H1 (cell line): Measurements from ENCODE around the gene VWA7. TPM values are rescaled to one million over a fixed set of nuclear protein-coding genes. Genes with fewer than 3 reads are reported as not detected.
A peak's percentile ranks its signal among the peaks of the same experiment; 100 is the strongest.

Experiments
- CTCF ChIA-PET: fragments of 300-600 bp; sonication (Branson Sonifier 250); formaldehyde crosslinking; loops from one replicate; lab custom pipeline; 2021; ENCODE audit not compliant: partially characterized antibody; lab: Charles Lee
- POLR2A ChIA-PET: fragments of 300-600 bp; sonication (Branson Sonifier 250); formaldehyde crosslinking; loops from one replicate; lab custom pipeline; 2021; ENCODE audit warnings: inconsistent platforms; ENCODE audit not compliant: partially characterized antibody; lab: Charles Lee
- DNase-seq, 2 experiments: peaks; one replicate each; pipeline versions ENCODE4 v3.0.0 to v3.0.0-alpha.2; 2010 to 2022; ENCODE audit warnings: low spot score in 2 of 2, low read depth in 1 of 2, mixed read lengths in 1 of 2
- FAIRE-seq: peaks from 2 replicates; lab custom pipeline; 2011; peaks lifted over from hg19 to GRCh38; lab: Jason Lieb, UNC
- H2AFZ ChIP-seq: 2 replicates; pipeline ENCODE4 v1.8.1; 2012; ENCODE audit warnings: low read length, inconsistent platforms
- H2AK5ac ChIP-seq: 2 replicates; pipeline ENCODE4 v1.6.1; 2013; ENCODE audit warnings: low read depth, low read length
- H2BK120ac ChIP-seq: replicated peaks from 2 replicates; pipeline ENCODE3; 2013; ENCODE audit warnings: low read depth, low read length, inconsistent platforms
- H2BK12ac ChIP-seq: 2 replicates; pipeline ENCODE4 v1.6.1; 2013; ENCODE audit warnings: low read depth, low read length
- H2BK15ac ChIP-seq: 2 replicates; pipeline ENCODE4 v1.6.1; 2013; ENCODE audit warnings: low read length
- H2BK20ac ChIP-seq: 2 replicates; pipeline ENCODE4 v1.6.1; 2013; ENCODE audit warnings: low read length
- H2BK5ac ChIP-seq: 2 replicates; pipeline ENCODE4 v1.6.1; 2013; ENCODE audit warnings: low read depth, low read length
- H3K14ac ChIP-seq: 2 replicates; pipeline ENCODE4 v1.6.1; 2013; ENCODE audit warnings: inconsistent platforms; ENCODE audit not compliant: insufficient read length
- H3K18ac ChIP-seq: 2 replicates; pipeline ENCODE4 v1.6.1; 2013; ENCODE audit warnings: low read length; ENCODE audit errors: extremely low read depth
- H3K23ac ChIP-seq: 2 replicates; pipeline ENCODE4 v1.6.1; 2013; ENCODE audit warnings: inconsistent platforms; ENCODE audit not compliant: insufficient read length
- H3K23me2 ChIP-seq: 2 replicates; pipeline ENCODE4 v1.6.1; 2013; ENCODE audit warnings: low read depth, low read length
- H3K27ac ChIP-seq: 2 replicates; pipeline ENCODE4 v1.6.1; 2011; ENCODE audit warnings: low read depth, low read length, inconsistent platforms
- H3K27me3 ChIP-seq, 4 experiments: replicated peaks in 1 of 4; 1 replicate in 1 of 4; 2 replicates in 3 of 4; pipeline versions ENCODE4 v1.6.1 to v1.8.1; 2011 to 2013; ENCODE audit warnings: low read length in 3 of 4, mild to moderate bottlenecking in 3 of 4, inconsistent platforms in 2 of 4, mixed read lengths in 2 of 4, moderate library complexity in 1 of 4; ENCODE audit not compliant: control insufficient read depth in 3 of 4, insufficient read depth in 3 of 4; ENCODE audit errors: extremely low read depth in 1 of 4
- H3K36me3 ChIP-seq, 4 experiments: 2 replicates each; pipeline versions ENCODE4 v1.6.1 to v1.8.1; 2011 to 2013; ENCODE audit warnings: mild to moderate bottlenecking in 4 of 4, low read length in 3 of 4, moderate library complexity in 2 of 4, control low read depth in 1 of 4, inconsistent platforms in 1 of 4; ENCODE audit not compliant: insufficient read depth in 4 of 4, control insufficient read depth in 2 of 4
- H3K4ac ChIP-seq: replicated peaks from 2 replicates; pipeline ENCODE3; 2013; ENCODE audit warnings: low read length, low read depth, mixed read lengths, inconsistent platforms; ENCODE audit not compliant: insufficient read length
- H3K4me1 ChIP-seq, 4 experiments: replicated peaks in 1 of 4; 1 replicate in 1 of 4; 2 replicates in 3 of 4; pipeline versions ENCODE4 v1.6.1 to v1.8.1; 2011 to 2013; ENCODE audit warnings: low read length in 3 of 4, inconsistent platforms in 2 of 4, mixed read lengths in 1 of 4; ENCODE audit not compliant: insufficient read depth in 4 of 4, control insufficient read depth in 3 of 4
- H3K4me2 ChIP-seq, 2 experiments: 2 replicates each; pipeline versions ENCODE4 v1.6.1 to v1.8.1; 2011 to 2013; ENCODE audit warnings: low read depth in 2 of 2, low read length in 2 of 2, control low read depth in 1 of 2, inconsistent platforms in 1 of 2, mild to moderate bottlenecking in 1 of 2; ENCODE audit not compliant: insufficient read depth in 1 of 2
- H3K4me3 ChIP-seq, 4 experiments: fragments of 200-600, 300-600 bp in 1 of 4; sonication (generic), shearing (Covaris generic), sonication (Bioruptor Twin) in 1 of 4; 2 replicates each; pipeline versions ENCODE4 v1.5.1 to v1.8.1; 2011 to 2016; ENCODE audit warnings: low read length in 4 of 4, low read depth in 3 of 4, control low read depth in 2 of 4, inconsistent platforms in 2 of 4, mild to moderate bottlenecking in 2 of 4, mixed read lengths in 1 of 4, moderate library complexity in 1 of 4; ENCODE audit not compliant: insufficient read depth in 2 of 4; ENCODE audit errors: extremely low read depth in 1 of 4
- H3K56ac ChIP-seq: replicated peaks from 2 replicates; pipeline ENCODE3; 2013; ENCODE audit warnings: low read depth, mild to moderate bottlenecking, mixed read lengths, low read length, inconsistent platforms; ENCODE audit not compliant: insufficient read length
- H3K79me1 ChIP-seq: 2 replicates; pipeline ENCODE4 v1.6.1; 2013; ENCODE audit warnings: low read depth, low read length, control low read depth
- H3K79me2 ChIP-seq, 2 experiments: 2 replicates each; pipeline versions ENCODE4 v1.6.1 to v1.8.1; 2012 to 2013; ENCODE audit warnings: low read length in 2 of 2, mild to moderate bottlenecking in 2 of 2, inconsistent platforms in 1 of 2; ENCODE audit not compliant: insufficient read depth in 2 of 2, control insufficient read depth in 1 of 2
- H3K9ac ChIP-seq, 4 experiments: replicated peaks in 1 of 4; 1 replicate in 1 of 4; 2 replicates in 3 of 4; pipeline versions ENCODE4 v1.6.1 to v1.8.1; 2011 to 2013; ENCODE audit warnings: low read depth in 3 of 4, low read length in 3 of 4, control low read depth in 2 of 4, mild to moderate bottlenecking in 2 of 4, moderate library complexity in 2 of 4, inconsistent platforms in 1 of 4; ENCODE audit errors: extremely low read depth in 1 of 4
- H3K9me3 ChIP-seq, 2 experiments: 2 replicates each; pipeline versions ENCODE4 v1.6.1 to v1.8.1; 2012 to 2013; ENCODE audit warnings: mild to moderate bottlenecking in 2 of 2, moderate library complexity in 2 of 2, control low read depth in 1 of 2, inconsistent platforms in 1 of 2, low read depth in 1 of 2, low read length in 1 of 2, mixed read lengths in 1 of 2; ENCODE audit not compliant: insufficient read depth in 2 of 2
- H4K20me1 ChIP-seq, 2 experiments: replicated peaks in 1 of 2; 2 replicates each; pipeline versions ENCODE3 to v1.8.1; 2011 to 2013; ENCODE audit warnings: inconsistent platforms in 2 of 2, low read length in 2 of 2, mild to moderate bottlenecking in 1 of 2; ENCODE audit not compliant: insufficient read depth in 2 of 2, control insufficient read depth in 1 of 2
- H4K5ac ChIP-seq: 2 replicates; pipeline ENCODE4 v1.6.1; 2013; ENCODE audit warnings: low read length, low read depth, mixed read lengths, inconsistent platforms; ENCODE audit not compliant: insufficient read length
- H4K8ac ChIP-seq: 2 replicates; pipeline ENCODE4 v1.8.0; 2013; ENCODE audit warnings: mild to moderate bottlenecking, moderate library complexity, low read length, inconsistent platforms; ENCODE audit not compliant: insufficient read depth; ENCODE audit errors: extremely low read depth
- H4K91ac ChIP-seq: replicated peaks from 2 replicates; pipeline ENCODE3; 2013; ENCODE audit warnings: low read length, mixed read lengths, inconsistent platforms; ENCODE audit not compliant: insufficient read length
- ASH2L ChIP-seq: fragments of 200-600, 300-600 bp; sonication (generic); IDR thresholded peaks from one replicate; pipeline ENCODE4 v1.7.1; 2017; ENCODE audit warnings: low read length
- BCL11A ChIP-seq, 2 experiments: IDR thresholded peaks; one replicate each; pipeline ENCODE4 v1.6.1; 2011; ENCODE audit warnings: low read depth in 2 of 2, low read length in 2 of 2, mild to moderate bottlenecking in 2 of 2
- EZH2 ChIP-seq: fragments of 200-600 bp; sonication (generic); IDR thresholded peaks from 2 replicates; pipeline ENCODE4 v1.7.1; 2012; ENCODE audit warnings: low read depth, mild to moderate bottlenecking, moderate library complexity, low read length, inconsistent platforms; ENCODE audit not compliant: severe bottlenecking
- HDAC6 ChIP-seq: IDR thresholded peaks from one replicate; pipeline ENCODE4 v1.7.1; 2012; ENCODE audit warnings: low read depth, mild to moderate bottlenecking, inconsistent platforms, low read length, moderate library complexity
- KDM5A ChIP-seq: fragments of 200-600 bp; IDR thresholded peaks from 2 replicates; pipeline ENCODE4 v1.7.1; 2012; ENCODE audit warnings: mild to moderate bottlenecking, low read length, inconsistent platforms, mixed read lengths
- NANOG ChIP-seq: IDR thresholded peaks from 2 replicates; pipeline ENCODE4 v1.6.1; 2011; ENCODE audit warnings: low read length, low read depth, mild to moderate bottlenecking, inconsistent platforms; ENCODE audit not compliant: insufficient read depth, poor library complexity, severe bottlenecking
- POLR2AphosphoS5 ChIP-seq: IDR thresholded peaks from 2 replicates; pipeline ENCODE4 v1.6.1; 2011; ENCODE audit warnings: low read depth, low read length
- SP1 ChIP-seq: IDR thresholded peaks from 2 replicates; pipeline ENCODE4 v1.6.1; 2011; ENCODE audit warnings: low read depth, low read length
- TAF1 ChIP-seq: IDR thresholded peaks from 2 replicates; pipeline ENCODE4 v1.6.1; 2011; ENCODE audit warnings: mild to moderate bottlenecking, low read depth, low read length
- USF2 ChIP-seq: IDR thresholded peaks from 2 replicates; pipeline ENCODE4 v1.6.1; 2011; ENCODE audit warnings: low read length, improper control_type of control experiment
- YY1 ChIP-seq: IDR thresholded peaks from 2 replicates; pipeline ENCODE4 v1.6.1; 2011; ENCODE audit warnings: low read depth, mild to moderate bottlenecking, low read length
- WGBS, 2 experiments: shearing (Covaris generic) in 1 of 2; methylation state at CpG; one replicate each; pipeline versions ENCODE4 v1.1.6 to v1.1.7; 2013 to 2015; ENCODE audit warnings: low lambda C conversion rate in 2 of 2, mixed read lengths in 2 of 2, inconsistent platforms in 1 of 2, low coverage in 1 of 2, missing lambda C conversion rate in 1 of 2; ENCODE audit not compliant: insufficient replicate concordance in 2 of 2, insufficient coverage in 1 of 2, insufficient read length in 1 of 2; ENCODE audit errors: extremely low coverage in 1 of 2, missing lambda C conversion rate in 1 of 2; 5-methylcytosine and 5-hydroxymethylcytosine counted together
- polyA plus RNA-seq, 7 experiments: library from polyadenylated mRNA; depleted of rRNA in 3 of 7; stranded (reverse) in 5 of 7; unstranded in 2 of 7; fragments of >200 nt in 5 of 7; fragments of 200-250 nt in 2 of 7; gene quantifications; 1 replicate in 5 of 7; 2 replicates in 1 of 7; 4 replicates in 1 of 7; pipeline versions ENCODE4 v1.2.1 to v1.2.3, GENCODE V29; 2011 to 2013; ENCODE audit warnings: missing spikeins in 2 of 7, mixed read lengths in 2 of 7
- total RNA-seq: library from RNA; stranded (reverse); fragmentation: NEBNext Ultra II Directional; extraction: Animal tissue kit (Norgen Biotek cat#: 25700); gene quantifications from 2 replicates; pipeline ENCODE4 v1.2.1, GENCODE V29; 2021

VWA7 gene
- total and polyA plus RNA-seq, 2 of the 8 experiments (the other 6 are each of a cell fraction or from before 2014, with no cell fraction given), result 0.82 to 2.1 TPM

GRCh38 chr6:31729979-31730630, 47.0 kb downstream of the VWA7 start:
- Histone ChIP-seq H3K4me2 (peak overlapping the region; percentile 31 to 90), H2BK12ac (0 out of 2 replicates have a peak overlapping the region, but pooled peaks have one; percentile 92), H3K36me3 (peaks cover 10 to 40% (median 33%) of the 10 kb centered on the region in 4 experiments), H2BK15ac (no peak overlapping the region), H3K4ac (peak overlapping the region; percentile 63), H4K8ac (peak overlapping the region; percentile 86; the same call in 1 of the 2 replicates), H4K20me1 (peaks cover 4 to 5% of the 10 kb centered on the region in 2 experiments), H2BK20ac (no peak overlapping the region), H3K56ac (peak overlapping the region; percentile 87), H3K23me2 (peaks cover 6% of the 10 kb centered on the region; the same call in 1 of the 2 replicates), H2AK5ac (no peak overlapping the region), H3K27me3 (no peaks in the 10 kb centered on the region), H3K79me2 (peaks cover 0 to 12% of the 10 kb centered on the region in 2 experiments; a peak in 2 of 4 replicates), H3K14ac (no peak overlapping the region), H4K91ac (peak overlapping the region; percentile 27), H3K4me1 (peaks cover 10 to 19% (median 11%) of the 10 kb centered on the region in 4 experiments), H2BK120ac (no peak overlapping the region), H3K23ac (no peak overlapping the region), H3K4me3 (peak overlapping the region; percentile 56 to 91 (median 83)), H3K79me1 (peaks cover 11% of the 10 kb centered on the region; the same call in 1 of the 2 replicates), H2BK5ac (no peak overlapping the region; the same call in 1 of the 2 replicates), H3K9me3 (no peaks in the 10 kb centered on the region), H3K27ac (peak overlapping the region; percentile 49; the same call in 1 of the 2 replicates), H3K18ac (no peak overlapping the region; the same call in 1 of the 2 replicates), H2AFZ (no peak overlapping the region), H4K5ac (peak overlapping the region; percentile 84), H3K9ac (peak overlapping the region; percentile 62 to 75 (median 71); a peak in 6 of 7 replicates)
- ChIA-PET CTCF (interaction anchor here (0.6 to 8.9 kb wide), 31 partner anchors 10 to 230 kb away, joined by 3 to 89 read pairs (median 5); partner anchors contain the start of genes ABHD16A, C6orf47, LSM2 and LY6G5C), POLR2A (interaction anchor here (0.6 to 4.2 kb wide), 38 partner anchors 9 to 1242 kb away, joined by 3 to 57 read pairs (median 5); partner anchors contain the start of genes ABHD16A, ATP6V1G2, BAG6 and C6orf47)
- 6% methylated on average over 40 of the region's 46 CpGs; no CpG with 5 or more reads in 1 of the 2 experiments for WGBS, 2 experiments
- DNase-seq (peak; percentile 84 to 96), FAIRE-seq (no peak)
- TF ChIP-seq EZH2 (no peak), POLR2AphosphoS5 (peak; percentile 48), HDAC6 (no peak), ASH2L (peak; percentile 83), SP1 (peak; percentile 53), YY1 (no peak), KDM5A (no peak), NANOG (no peak), BCL11A (IDR thresholded peaks at IDR 0.05; ENCODE audit: low read depth in 2 of 2, low read length in 2 of 2) (no peak), TAF1 (peak; percentile 75), USF2 (no peak)
